LNCaP clone FGC (cell line): Measurements from ENCODE around the gene HSPA12A.

ENCODE experiments used
- DNase-seq: peaks from one replicate; pipeline ENCODE4 v3.0.0-alpha.2; 2011; ENCODE audit warnings: low read depth
- H3K4me3 ChIP-seq: 2 replicates; pipeline ENCODE4 v1.5.1; 2011; ENCODE audit warnings: mild to moderate bottlenecking, low read depth, low read length, control low read depth
- TF ChIP-seq, protein P1 (sequence below): IDR thresholded peaks from 2 replicates; pipeline ENCODE4 v1.5.1; 2012; ENCODE audit warnings: mild to moderate bottlenecking; ENCODE audit not compliant: control insufficient read depth, insufficient read depth; ENCODE audit errors: extremely low read depth

The HSPA12A gene

DNA sequence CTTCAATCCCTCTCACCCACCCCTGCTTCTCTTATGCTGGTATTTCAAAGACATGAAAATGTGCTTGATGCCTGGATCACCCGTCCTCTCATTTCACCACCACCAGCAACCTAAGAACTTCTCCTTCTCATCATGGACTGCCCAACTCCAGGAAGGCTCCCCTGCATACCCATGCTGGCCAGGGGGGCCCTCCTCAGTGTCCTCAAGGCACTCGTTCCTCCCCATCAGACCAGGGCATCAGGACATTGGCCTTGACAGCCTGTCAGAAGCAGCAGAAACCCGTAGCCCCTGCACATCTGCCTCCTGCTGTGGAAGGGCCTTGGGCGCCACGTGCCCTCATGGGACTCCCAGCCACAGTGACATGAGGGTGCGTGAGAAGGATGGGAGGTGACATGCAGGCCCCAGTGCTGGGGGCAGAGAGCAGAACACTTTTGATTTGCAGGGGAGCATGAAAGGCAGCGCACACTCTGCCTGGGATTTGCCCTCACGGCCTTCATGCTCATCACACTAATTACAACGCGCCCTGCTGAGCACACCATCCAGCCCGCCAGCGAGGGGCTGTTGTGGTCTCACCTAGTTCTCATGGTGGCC, 1.9 kb upstream of the HSPA12A start:
- no peak overlapping the region for H3K4me3 ChIP-seq

DNA sequence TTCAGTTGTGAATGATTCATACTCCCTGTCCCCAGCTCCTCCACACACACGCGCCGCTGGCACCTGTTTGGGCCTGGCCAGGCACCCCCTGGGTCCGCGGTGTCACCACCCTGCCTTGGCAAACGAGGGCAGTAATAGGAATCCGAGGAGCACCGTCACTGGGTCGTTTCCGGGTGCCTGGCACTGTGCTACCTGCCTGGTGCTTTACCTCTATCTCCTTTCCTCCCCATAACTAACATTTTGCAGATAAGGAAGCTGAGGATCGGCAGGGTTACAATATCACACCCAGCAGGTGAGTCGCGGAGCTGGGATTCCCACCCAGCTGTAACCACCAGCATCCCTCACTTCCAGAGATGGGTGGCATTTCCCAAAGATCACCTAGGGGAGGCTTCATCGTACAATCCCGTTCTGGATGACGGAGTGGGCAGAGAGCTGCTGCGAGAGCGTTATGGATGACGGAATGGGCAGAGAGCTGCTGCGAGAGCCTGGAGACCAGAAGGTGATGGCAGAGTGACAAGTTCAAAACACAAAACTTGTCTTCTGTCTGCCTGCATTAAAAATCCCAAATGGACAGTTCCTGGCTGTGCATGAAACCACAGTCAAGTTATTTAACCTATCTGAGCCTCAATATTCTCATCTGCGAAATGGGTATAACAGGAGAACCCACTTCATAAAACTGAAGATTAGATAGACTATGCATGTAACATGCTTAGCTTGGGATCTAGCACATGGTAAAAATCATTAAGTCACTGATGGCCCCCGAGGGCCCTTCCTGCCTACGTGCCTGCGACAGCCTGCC, 1.1 kb upstream of the HSPA12A start:
- H3K4me3 ChIP-seq, result peak overlapping the region; percentile 59
- no peak for DNase-seq
- TF ChIP-seq, protein P1, sequence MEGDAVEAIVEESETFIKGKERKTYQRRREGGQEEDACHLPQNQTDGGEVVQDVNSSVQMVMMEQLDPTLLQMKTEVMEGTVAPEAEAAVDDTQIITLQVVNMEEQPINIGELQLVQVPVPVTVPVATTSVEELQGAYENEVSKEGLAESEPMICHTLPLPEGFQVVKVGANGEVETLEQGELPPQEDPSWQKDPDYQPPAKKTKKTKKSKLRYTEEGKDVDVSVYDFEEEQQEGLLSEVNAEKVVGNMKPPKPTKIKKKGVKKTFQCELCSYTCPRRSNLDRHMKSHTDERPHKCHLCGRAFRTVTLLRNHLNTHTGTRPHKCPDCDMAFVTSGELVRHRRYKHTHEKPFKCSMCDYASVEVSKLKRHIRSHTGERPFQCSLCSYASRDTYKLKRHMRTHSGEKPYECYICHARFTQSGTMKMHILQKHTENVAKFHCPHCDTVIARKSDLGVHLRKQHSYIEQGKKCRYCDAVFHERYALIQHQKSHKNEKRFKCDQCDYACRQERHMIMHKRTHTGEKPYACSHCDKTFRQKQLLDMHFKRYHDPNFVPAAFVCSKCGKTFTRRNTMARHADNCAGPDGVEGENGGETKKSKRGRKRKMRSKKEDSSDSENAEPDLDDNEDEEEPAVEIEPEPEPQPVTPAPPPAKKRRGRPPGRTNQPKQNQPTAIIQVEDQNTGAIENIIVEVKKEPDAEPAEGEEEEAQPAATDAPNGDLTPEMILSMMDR, result no peak

More for the DNA sequence above, 1.9 kb upstream of the HSPA12A start:
- no peak for DNase-seq
- TF ChIP-seq, protein P1, result no peak

DNA sequence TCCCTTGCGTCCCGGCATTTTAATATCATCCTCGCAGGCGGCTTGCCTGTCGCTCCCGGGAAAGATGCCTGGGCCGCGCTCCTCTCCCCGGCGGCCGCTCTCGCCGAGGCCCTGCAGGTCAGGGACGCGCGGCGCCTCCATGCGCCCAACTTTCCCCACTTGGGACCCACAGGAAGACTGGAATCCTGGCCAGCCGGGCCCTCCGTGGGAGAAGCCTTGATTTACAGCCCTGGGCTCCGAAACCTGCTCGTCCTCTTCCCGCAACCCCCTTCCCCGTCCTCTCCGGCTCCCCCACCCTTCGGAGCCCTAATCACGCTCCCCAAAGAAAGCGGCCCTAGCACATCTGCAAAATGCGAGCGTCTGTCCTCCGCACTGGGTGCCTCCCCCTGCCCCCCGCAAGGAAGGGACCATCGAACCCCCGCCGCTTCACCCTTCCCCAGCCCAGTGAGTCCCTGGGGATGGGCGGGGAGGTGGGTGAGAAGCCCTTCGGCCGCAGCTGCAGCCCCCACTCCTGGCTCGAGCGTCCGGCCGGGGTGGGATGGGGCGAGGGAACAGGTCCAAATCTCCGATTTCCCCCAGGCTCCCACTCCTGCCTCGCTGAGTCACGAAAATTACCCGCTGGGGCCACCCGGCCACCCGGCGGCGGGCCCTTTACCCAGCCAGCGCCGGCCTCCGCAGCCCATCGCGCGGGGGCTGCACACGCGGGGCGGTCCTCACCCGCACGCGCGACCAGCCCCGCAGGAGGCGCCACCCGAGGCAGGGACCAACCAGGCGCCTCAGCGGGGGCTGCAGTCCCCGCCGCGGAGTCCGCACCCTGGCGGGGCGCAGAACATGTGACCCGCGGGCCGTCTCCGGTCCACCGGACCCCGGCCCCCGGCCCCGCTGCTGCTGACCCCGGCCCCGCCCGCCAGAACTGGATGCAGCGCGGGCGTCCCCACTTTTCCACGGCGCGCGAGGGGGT, 695 bp downstream of the HSPA12A start:
- no peak for DNase-seq
- H3K4me3 ChIP-seq, result peak overlapping the region; percentile 59
- TF ChIP-seq, protein P1, result no peak

DNA sequence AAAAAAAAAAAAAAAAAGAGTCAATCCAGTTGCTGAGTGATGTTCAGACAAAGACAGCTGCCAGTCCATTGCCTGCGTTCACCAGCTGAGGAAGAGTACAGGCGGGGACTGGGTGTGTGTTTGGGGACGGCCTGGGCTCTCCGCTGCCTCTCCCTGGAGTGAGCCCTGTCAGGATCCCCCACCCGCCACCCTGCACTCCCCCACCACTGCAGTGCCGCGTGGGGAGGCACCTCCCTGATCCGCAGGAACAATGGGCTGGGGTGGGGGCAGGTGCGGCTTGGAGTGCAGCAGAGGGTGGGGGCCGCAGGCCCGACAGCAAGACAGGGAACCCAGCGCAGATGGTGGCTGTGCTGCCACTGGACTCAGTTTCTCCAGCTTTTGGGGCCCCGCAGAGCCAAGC, 1.4 kb downstream of the HSPA12A start:
- H3K4me3 ChIP-seq, result no peak overlapping the region
- TF ChIP-seq, protein P1, result no peak
- DNase-seq, result no peak

DNA sequence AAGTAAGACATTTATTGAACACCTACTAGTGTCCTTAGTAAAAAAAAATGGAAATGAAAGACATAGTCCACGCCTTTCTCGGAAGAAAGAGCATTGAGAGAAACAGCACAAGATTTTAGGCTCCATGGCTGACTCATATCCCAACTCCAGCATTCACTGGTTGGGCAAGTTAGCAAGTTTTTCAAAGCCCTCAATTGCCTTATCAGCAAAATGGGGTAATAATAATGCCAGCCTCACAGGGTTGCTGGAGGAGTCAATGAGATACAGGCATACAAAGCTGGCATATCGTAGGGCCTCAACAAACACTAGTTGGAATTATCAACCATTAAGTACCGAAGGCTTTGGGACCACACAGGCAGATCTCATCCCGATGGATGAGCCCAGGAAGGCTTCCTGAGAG, 4.0 kb downstream of the HSPA12A start:
- H3K4me3 ChIP-seq, result no peak overlapping the region
- no peak for DNase-seq
- TF ChIP-seq, protein P1, result no peak

GRCh38 chr10:116737627-116738327, 4.6 kb downstream of the HSPA12A start:
- no peak overlapping the region for H3K4me3 ChIP-seq
- TF ChIP-seq, protein P1, result no peak
- DNase-seq, result no peak
